ENCODE measurements around the gene KCNG4.

DNA sequence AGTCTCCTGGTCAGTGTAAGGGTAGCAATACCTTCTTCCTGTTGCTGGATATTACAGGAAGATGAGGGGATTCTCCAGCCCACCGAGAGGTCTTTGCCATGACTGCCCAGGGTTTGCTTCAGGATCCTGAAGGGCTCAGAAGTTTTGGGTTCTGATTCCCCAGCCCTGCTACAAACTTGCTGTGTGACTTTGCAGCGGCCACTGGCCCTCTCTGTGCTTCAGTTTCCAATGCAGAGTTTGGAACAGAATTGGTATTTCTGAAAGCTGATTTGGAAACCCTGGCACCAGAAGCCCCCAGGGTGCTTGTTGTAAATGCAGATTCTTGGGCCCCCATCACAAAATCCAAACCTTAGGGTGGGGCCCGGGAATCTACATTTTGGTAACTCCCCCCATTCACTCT lies 14.7 kb downstream of the KCNG4 start:
- TF ChIP-seq, protein P1, sequence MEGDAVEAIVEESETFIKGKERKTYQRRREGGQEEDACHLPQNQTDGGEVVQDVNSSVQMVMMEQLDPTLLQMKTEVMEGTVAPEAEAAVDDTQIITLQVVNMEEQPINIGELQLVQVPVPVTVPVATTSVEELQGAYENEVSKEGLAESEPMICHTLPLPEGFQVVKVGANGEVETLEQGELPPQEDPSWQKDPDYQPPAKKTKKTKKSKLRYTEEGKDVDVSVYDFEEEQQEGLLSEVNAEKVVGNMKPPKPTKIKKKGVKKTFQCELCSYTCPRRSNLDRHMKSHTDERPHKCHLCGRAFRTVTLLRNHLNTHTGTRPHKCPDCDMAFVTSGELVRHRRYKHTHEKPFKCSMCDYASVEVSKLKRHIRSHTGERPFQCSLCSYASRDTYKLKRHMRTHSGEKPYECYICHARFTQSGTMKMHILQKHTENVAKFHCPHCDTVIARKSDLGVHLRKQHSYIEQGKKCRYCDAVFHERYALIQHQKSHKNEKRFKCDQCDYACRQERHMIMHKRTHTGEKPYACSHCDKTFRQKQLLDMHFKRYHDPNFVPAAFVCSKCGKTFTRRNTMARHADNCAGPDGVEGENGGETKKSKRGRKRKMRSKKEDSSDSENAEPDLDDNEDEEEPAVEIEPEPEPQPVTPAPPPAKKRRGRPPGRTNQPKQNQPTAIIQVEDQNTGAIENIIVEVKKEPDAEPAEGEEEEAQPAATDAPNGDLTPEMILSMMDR (conservative IDR thresholded peaks at IDR 0.05; ENCODE audit: low read length), result no peak
- no peak for TF ChIP-seq EZH2phosphoT487 (IDR thresholded peaks at IDR 0.05; ENCODE audit: borderline replicate concordance)

Data from Loucy (cell line).